Muscle of back (tissue), 11 donors: Measurements from ENCODE around the gene KRTAP10-3. TPM values are rescaled to one million over a fixed set of nuclear protein-coding genes. Genes with fewer than 3 reads are reported as not detected.
A peak's percentile ranks its signal among the peaks of the same experiment; 100 is the strongest.

ENCODE experiments used
- DNase-seq, 3 donors: peaks; one replicate each; pipeline versions ENCODE4 v3.0.0 to v3.0.0-alpha.2; 2013
- polyA plus RNA-seq, 10 donors: library from polyadenylated mRNA; unstranded; fragments of 120-200 nt; gene quantifications; one replicate each; pipeline ENCODE4 v1.2.1, GENCODE V29; 2013; ENCODE audit not compliant: insufficient read length in 10 of 10

The KRTAP10-3 gene
- polyA plus RNA-seq, 10 donors, result not detected

GRCh38 chr21:44519346-44520325, 39.0 kb downstream of the KRTAP10-3 start:
- DNase-seq, result no peak

GRCh38 chr21:44518686-44519085, 39.9 kb downstream of the KRTAP10-3 start:
- DNase-seq, result no peak

GRCh38 chr21:44517175-44517899, 41.3 kb downstream of the KRTAP10-3 start:
- no peak for DNase-seq

GRCh38 chr21:44516828-44517174, 41.8 kb downstream of the KRTAP10-3 start:
- no peak for DNase-seq

- no peak for DNase-seq
These were observed 42.3 kb downstream of the KRTAP10-3 start for GRCh38 chr21:44516342-44516741.

GRCh38 chr21:44515359-44516165, 43.0 kb downstream of the KRTAP10-3 start:
- DNase-seq, result no peak

- no peak for DNase-seq
These were observed 43.7 kb downstream of the KRTAP10-3 start for GRCh38 chr21:44514746-44515358.

GRCh38 chr21:44514218-44514520, 44.4 kb downstream of the KRTAP10-3 start:
- DNase-seq, result no peak

- DNase-seq, result no peak
These were observed 45.0 kb downstream of the KRTAP10-3 start for GRCh38 chr21:44513389-44514217.

GRCh38 chr21:44512496-44513388, 45.9 kb downstream of the KRTAP10-3 start:
- no peak for DNase-seq

GRCh38 chr21:44511938-44512275, 46.7 kb downstream of the KRTAP10-3 start:
- DNase-seq, result no peak

- no peak for DNase-seq
These were observed 47.2 kb downstream of the KRTAP10-3 start for GRCh38 chr21:44511219-44511937.

GRCh38 chr21:44510508-44511218, 47.9 kb downstream of the KRTAP10-3 start:
- peak in 2 of 3 donors; percentile 38 to 62 for DNase-seq

GRCh38 chr21:44510109-44510507, 48.5 kb downstream of the KRTAP10-3 start:
- DNase-seq, result no peak

- DNase-seq, result no peak
These were observed 49.1 kb downstream of the KRTAP10-3 start for GRCh38 chr21:44509539-44509938.

- DNase-seq, result no peak
These were observed 49.7 kb downstream of the KRTAP10-3 start for GRCh38 chr21:44508711-44509445.

- DNase-seq, result no peak
These were observed 50.2 kb downstream of the KRTAP10-3 start for GRCh38 chr21:44508426-44508710.
